ENCODE data around the gene GPR25.

The GPR25 gene, protein sequence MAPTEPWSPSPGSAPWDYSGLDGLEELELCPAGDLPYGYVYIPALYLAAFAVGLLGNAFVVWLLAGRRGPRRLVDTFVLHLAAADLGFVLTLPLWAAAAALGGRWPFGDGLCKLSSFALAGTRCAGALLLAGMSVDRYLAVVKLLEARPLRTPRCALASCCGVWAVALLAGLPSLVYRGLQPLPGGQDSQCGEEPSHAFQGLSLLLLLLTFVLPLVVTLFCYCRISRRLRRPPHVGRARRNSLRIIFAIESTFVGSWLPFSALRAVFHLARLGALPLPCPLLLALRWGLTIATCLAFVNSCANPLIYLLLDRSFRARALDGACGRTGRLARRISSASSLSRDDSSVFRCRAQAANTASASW

GRCh38 chr1:200872446-200873115 lies at the start of gene GPR25:
Gene GPR25, plus strand, starts transcription at chr1:200872981. Its CDS starts 57 bp downstream, at chr1:200873038.
- DNase-seq (ENCODE audit: insufficient read length, low spot score) (no peak), FAIRE-seq (no peak)
- no peak for TF ChIP-seq POLR2A (IDR thresholded peaks at IDR 0.05; ENCODE audit: low read depth, low read length)

GRCh38 chr1:200831091-200831490 lies 41.7 kb upstream of the GPR25 start:
- no peak for TF ChIP-seq POLR2A (IDR thresholded peaks at IDR 0.05; ENCODE audit: low read depth, low read length)
- DNase-seq (ENCODE audit: insufficient read length, low spot score) (no peak), FAIRE-seq (no peak)

DNA sequence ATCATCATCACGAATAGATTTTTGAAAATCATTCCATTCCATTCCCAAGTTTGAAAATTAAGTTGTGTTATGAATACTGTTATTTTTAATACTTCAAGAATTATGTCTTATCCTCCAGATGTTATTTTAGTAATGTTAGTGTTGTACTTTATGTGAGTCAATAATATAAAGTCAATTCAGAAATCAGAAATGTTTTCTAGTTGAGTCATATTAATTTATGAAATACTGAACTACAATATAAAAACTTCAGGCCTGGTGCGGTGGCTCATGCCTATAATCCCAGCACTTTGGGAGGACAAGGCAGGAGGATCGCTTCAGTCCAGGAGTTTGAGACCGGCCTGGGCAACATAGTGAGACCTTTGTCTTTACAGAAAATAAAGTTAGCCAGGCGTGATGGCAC lies 38.4 kb upstream of the GPR25 start:
- no peak for TF ChIP-seq POLR2A (IDR thresholded peaks at IDR 0.05; ENCODE audit: low read depth, low read length)
- DNase-seq (ENCODE audit: insufficient read length, low spot score) (no peak), FAIRE-seq (no peak)

DNA sequence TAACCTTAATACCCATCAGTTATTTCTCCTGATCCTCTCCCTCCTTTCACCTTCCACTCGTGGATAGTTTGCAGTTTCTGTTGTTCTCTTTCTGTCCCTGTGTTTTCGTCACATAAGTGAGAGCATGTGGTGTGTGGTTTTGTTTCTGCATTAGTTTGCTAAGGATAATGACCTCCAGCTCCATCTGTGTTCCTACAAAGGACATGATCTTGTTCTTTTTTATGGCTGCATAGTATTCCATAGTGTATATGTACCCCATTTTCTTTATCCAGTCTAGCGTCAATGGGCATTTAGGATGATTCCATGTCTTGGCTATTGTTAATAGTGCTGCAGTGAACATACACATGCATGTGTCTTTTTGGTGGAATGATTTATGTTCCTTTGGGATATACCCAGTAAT lies 36.6 kb upstream of the GPR25 start:
- DNase-seq (ENCODE audit: insufficient read length, low spot score) (no peak), FAIRE-seq (no peak)
- TF ChIP-seq POLR2A (IDR thresholded peaks at IDR 0.05; ENCODE audit: low read depth, low read length) = no peak

- no peak for TF ChIP-seq POLR2A (IDR thresholded peaks at IDR 0.05; ENCODE audit: low read depth, low read length)
- FAIRE-seq (no peak), DNase-seq (ENCODE audit: insufficient read length, low spot score) (no peak)
Measured at GRCh38 chr1:200837931-200838571, 34.7 kb upstream of the GPR25 start.

DNA sequence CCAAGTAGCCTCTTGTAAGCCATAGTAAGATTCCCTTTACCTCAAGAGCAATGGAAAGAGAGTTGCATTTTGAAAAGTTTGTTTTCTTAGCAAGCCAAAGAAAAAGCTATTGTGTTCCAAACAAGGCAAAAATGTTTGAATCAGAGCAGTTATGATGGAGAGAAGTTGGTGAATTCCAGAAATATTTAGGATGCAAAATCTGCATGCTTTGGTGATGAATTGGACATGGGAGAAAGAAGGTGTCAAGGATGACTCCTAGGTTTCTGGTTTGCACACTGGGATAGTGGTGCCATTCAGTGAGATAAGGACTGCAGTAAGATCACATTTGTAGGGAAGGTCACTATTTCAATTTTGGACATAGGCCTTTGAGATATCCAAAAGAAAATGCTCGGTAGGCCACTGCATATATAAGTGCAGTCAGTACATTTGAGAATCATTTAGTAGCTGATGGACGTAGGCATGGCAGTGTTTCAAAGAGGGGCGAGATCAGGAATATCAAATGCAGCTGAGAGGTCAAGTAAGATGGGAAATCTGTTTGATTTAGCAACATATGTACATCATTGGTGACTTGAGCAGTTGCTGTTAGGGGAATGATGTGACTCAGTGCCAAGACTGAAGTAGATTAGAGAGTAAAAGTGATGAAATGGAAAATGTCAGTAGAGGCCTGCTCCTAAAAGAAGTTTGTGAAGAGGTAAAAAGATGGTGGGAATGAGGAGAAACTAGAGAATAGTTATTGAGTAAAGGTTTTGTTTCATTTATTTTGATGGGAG lies 33.9 kb upstream of the GPR25 start:
- FAIRE-seq = peak; percentile 89
- DNase-seq (ENCODE audit: insufficient read length, low spot score) = no peak
- no peak for TF ChIP-seq POLR2A (IDR thresholded peaks at IDR 0.05; ENCODE audit: low read depth, low read length)

- DNase-seq (ENCODE audit: insufficient read length, low spot score) (no peak), FAIRE-seq (peak; percentile 23)
- no peak for TF ChIP-seq POLR2A (IDR thresholded peaks at IDR 0.05; ENCODE audit: low read depth, low read length)
Measured at GRCh38 chr1:200845360-200845759, 27.4 kb upstream of the GPR25 start.

DNA sequence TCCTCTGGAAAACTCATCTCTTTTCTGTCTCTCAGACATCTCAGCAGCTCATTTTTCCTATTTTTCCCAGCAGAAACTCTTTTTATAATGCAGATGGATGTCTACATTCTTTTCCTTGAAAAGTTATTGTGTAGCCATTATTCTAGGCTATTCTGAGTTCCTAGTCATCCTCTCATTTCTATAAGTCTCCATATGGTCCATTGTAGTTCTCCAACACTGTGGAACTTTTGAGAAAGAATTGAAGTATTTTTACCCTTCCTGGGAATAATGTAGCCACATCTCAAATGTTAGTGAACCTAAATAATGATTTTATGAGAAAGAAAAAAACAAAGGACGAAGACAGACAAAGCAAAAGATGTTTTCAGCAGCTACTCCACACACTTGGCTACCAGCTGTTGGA lies 26.4 kb upstream of the GPR25 start:
- DNase-seq (ENCODE audit: insufficient read length, low spot score) = no peak
- peak; percentile 6 for FAIRE-seq
- TF ChIP-seq POLR2A (IDR thresholded peaks at IDR 0.05; ENCODE audit: low read depth, low read length) = no peak

- FAIRE-seq (no peak), DNase-seq (ENCODE audit: insufficient read length, low spot score) (no peak)
- no peak for TF ChIP-seq POLR2A (IDR thresholded peaks at IDR 0.05; ENCODE audit: low read depth, low read length)
Measured at GRCh38 chr1:200849430-200849829, 23.4 kb upstream of the GPR25 start.

GRCh38 chr1:200850554-200850953 lies 22.2 kb upstream of the GPR25 start:
- TF ChIP-seq POLR2A (IDR thresholded peaks at IDR 0.05; ENCODE audit: low read depth, low read length) = no peak
- FAIRE-seq (no peak), DNase-seq (ENCODE audit: insufficient read length, low spot score) (no peak)

GRCh38 chr1:200856716-200857357 lies 15.9 kb upstream of the GPR25 start:
- no peak for FAIRE-seq
- TF ChIP-seq POLR2A (IDR thresholded peaks at IDR 0.05; ENCODE audit: low read depth, low read length) = no peak
- DNase-seq (ENCODE audit: insufficient read length, low spot score) = no peak

DNA sequence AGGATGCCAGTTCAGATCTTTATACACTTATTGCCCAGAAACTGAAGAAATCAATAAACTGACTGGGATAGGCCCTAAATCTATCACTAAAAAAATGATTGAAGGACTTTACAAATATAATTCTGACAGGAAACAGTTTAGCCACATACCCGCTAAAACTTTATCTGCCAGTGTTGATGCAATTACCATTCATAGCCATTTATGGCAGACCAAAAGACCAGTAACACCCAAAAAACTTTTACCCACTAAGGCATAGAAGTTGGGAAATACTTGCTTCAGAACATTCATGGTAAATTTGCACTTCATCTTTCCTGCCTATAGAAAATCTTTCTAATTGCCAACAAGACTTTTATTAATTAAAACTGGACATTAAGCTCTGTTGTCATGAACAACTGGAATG lies 15.0 kb upstream of the GPR25 start:
- DNase-seq (ENCODE audit: insufficient read length, low spot score) = no peak
- FAIRE-seq = peak; percentile 15

GRCh38 chr1:200861937-200862647 lies 10.7 kb upstream of the GPR25 start:
- FAIRE-seq (no peak), DNase-seq (ENCODE audit: insufficient read length, low spot score) (no peak)
- no peak for TF ChIP-seq POLR2A (IDR thresholded peaks at IDR 0.05; ENCODE audit: low read depth, low read length)

More for the DNA sequence above, 15.0 kb upstream of the GPR25 start:
- no peak for TF ChIP-seq POLR2A (IDR thresholded peaks at IDR 0.05; ENCODE audit: low read depth, low read length)
